Stimulated activated CD8-positive, alpha-beta memory T cell treated with anti-CD3 and anti-CD28 coated beads, Interleukin-2, amount 100 ng/mL, for 1 hour (primary cell): Measurements from ENCODE around the gene TARBP1.

Source experiments
- DNase-seq, 2 donors: peaks; one replicate each; pipeline ENCODE4 v3.0.0-alpha.2; 2020; ENCODE audit warnings: low read depth in 2 of 2

The TARBP1 gene

DNA sequence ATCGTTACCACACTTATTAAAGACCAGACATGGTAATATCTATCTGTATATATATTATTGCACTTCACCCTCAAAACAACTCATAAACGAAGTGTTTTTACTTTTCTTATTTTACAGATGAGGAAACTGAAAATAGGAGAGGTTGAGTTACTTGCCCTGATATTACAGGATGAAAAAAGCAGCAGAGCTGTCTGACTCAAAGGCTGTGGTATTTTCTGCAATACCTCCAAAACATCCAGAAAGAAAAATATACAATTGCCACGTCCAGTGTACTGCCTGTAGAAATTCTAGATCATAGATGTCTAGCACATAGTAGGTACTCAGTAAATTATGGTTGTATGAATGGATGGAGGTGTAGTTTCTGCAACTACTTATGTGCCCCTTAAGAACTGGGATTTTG, 5.2 kb upstream of the TARBP1 start:
- no peak for DNase-seq

DNA sequence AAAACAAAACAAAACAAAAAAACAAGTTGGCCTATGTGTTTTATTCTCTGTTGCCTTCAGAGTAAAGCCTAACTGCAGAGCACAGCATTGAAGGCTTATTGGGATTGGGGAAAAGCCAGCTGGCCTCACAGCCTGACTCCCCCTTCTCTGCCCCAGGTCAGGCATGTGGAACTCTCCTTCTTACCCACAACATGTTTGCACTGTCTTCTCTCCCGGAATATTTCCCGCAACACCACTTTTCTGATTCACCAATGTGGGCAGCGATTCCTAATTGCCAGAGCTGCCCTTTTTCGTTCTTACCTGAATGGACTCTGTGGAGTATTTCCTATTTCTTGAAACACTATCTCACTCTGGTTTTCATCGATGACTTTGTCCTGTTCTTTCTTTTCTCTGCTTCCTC, 2.8 kb upstream of the TARBP1 start:
- DNase-seq, result no peak

DNA sequence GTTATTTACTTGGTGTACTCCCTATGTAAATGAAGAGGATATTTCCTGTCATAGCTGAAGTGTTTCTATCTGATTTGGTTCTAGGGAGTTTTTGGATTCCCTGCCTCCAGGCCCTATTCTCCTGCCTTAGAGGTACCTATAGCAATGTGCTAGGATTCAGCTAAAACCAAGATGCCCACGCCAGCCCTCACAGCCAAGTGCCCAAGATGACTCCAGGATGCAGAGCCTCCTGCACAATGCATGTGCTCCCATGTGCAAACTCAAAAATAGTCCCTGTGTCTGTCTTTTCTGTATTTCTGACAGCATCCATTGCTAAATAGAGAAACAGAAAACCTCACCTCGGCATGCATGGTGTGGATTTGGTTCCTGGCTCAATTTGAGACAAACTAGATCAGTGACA, 887 bp upstream of the TARBP1 start:
- DNase-seq, result no peak

- no peak for DNase-seq
Measured at GRCh38 chr1:234479310-234479559, 256 bp upstream of the TARBP1 start.

GRCh38 chr1:234478152-234478480, 863 bp downstream of the TARBP1 start:
- DNase-seq, result peak; percentile 49 to 50

DNA sequence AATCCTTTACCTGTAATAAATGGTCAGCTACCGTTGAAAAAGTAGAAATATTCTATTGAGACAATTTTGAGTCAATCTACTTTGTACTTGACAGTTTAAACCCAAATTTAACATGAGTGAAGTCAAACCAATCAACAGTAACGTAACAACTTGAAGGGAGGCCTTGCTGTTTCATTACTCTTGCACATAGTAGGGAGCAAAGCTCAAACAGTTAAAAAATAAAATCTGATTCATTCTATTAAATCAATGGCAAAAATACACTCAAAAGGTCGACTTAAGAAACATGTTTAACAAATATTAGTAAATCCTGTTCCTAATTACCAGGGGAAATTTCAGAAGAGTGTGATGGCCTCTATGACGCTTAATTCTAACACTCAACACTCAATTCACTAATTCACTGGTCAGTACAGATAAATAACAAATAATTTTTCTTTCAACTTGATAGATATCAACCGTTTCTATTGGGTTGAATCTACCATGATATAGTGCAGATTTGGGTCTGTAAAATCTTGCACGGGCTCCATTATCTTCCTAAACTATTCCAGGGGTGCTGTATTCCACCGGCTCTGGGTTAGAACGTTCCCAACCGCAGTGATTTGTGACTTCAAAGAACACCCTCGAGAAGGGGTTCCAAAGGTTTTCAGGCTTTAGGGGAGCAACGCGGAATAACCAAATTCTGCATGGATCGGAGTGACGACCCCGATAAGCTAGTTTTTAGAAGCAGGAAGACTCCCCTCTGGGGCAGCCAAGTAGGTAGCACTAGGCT, 1.4 kb downstream of the TARBP1 start:
- no peak for DNase-seq

- DNase-seq, result no peak
Measured at GRCh38 chr1:234476172-234476571, 2.8 kb downstream of the TARBP1 start.

- DNase-seq, result no peak
Measured at GRCh38 chr1:234475167-234475793, 3.7 kb downstream of the TARBP1 start.

GRCh38 chr1:234474375-234474774, 4.6 kb downstream of the TARBP1 start:
- no peak for DNase-seq

DNA sequence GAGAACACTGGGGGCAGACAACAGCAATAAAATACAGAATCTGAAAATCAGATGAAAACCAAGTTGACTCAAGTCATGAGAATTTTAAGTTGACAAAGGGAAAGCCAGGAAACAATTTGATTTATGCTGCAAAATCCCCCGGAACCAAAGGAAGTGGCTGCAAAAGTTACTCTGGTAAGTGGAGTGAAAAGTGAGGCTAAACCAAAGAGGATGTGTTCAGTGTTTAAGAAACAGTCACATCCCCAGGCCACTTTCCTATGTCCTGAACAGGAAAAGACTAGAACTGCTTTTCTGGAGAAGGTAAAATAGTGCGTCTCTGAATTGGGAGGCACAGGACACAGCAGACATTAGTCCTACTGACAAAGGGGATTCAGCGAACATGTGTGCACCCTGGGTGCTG, 5.9 kb downstream of the TARBP1 start:
- no peak for DNase-seq

DNA sequence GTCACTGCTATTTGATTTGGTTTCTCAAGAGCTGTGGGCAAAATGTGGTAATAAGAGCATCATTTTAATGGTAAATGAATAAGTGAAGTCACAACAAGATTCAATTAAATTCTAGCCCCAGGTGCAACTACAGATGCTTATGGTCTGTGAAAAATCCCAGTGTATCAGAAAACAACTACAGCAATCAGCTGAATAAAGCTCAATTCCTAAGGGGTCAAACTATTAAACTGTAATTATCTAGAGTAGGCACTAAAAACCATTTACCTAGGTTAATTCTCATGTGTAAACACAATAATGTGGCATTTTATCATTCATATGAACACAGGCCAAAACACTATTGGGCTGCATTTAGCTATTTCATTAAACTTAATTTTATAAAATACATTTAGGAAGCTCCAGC, 9.6 kb downstream of the TARBP1 start:
- DNase-seq, result no peak

GRCh38 chr1:234468580-234468979, 10.4 kb downstream of the TARBP1 start:
- DNase-seq, result no peak

DNA sequence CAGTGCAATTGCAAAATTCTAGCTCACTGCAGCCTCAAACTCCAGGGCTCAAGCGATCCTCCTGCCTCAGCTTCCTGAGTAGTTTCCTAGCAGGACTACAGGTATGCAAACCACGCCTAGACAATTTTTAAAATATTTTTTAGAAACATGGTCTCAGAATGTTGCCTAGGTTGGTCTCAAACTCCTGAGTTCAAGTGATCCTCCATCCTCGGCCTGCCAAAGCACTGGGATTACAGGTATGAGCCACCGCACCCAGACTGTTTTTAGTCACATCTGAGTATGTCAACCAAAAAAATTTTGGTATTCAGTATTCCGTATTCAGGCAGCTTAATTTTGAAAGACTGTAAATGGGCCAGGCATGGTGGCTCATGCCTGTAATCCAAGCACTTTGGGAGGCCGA, 11.2 kb downstream of the TARBP1 start:
- DNase-seq, result no peak

DNA sequence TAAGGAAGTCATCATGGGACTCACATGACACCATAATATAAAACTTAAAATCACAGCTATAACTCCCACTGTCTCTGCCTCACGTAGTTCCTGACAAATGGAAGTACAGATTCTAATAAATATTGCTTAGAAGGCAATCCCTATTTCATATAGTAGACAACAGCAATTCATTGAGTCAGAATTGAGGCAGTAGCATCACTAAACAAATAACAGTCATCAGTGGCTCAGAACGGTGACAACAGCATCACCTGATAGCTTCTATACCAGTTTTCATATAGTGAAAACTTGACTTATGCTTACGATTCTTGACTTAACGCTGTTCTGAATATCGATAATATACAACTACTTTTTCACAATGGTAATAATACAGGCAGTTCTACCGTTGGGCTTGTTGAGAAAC, 12.0 kb downstream of the TARBP1 start:
- DNase-seq, result no peak

- no peak for DNase-seq
Measured at GRCh38 chr1:234463749-234464148, 15.2 kb downstream of the TARBP1 start.

DNA sequence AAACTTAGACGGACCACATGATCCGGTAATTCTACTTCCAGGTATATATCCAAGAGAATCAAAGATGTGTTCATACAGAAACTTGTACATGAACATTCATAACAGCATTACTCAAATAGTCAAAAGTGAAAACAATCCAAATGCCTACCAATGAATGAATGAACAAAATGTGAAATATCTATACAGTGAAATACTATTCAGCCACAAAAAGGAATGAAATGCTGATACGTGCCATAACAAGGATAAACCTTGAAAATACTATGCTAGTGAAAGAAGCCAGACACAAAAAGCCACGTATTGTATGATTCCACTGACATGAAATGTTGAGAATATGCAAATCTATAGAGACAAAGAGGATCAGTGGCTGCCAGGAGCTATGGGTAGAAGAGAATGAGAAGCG, 18.3 kb downstream of the TARBP1 start:
- DNase-seq, result no peak

DNA sequence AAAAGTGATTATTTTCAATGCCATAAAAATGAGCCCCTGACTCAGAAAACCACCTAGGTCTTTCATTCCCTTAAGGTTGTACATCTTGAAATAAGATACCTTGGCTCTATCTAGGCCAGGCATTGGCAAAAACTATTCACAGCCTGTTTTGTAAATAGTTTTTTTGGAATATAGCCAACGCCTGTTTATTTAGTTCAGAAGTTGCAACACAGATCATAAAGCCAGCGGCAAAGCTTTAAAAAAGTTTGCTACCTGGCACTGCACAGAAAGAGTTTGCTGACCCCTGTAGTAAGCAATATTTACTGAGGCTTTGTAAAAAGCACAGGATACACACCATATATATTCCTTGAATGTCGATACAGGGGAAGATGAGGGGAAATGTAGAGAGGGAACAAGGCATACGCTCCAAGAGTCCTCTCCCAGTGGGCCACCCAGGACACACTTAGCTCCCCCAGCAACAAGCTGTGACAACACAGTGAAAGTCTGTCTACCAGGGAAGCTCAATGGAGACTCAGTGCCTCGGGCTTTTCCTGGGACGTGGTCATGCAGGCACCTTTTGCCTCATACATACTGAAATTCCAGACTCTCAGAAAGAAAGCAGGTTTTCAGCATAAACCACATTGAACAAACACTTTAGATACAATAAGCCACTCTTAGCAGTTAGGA, 20.5 kb downstream of the TARBP1 start:
- no peak for DNase-seq

- DNase-seq, result no peak
Measured at GRCh38 chr1:234454926-234455325, 24.1 kb downstream of the TARBP1 start.

- no peak for DNase-seq
Measured at GRCh38 chr1:234452406-234452965, 26.5 kb downstream of the TARBP1 start.

DNA sequence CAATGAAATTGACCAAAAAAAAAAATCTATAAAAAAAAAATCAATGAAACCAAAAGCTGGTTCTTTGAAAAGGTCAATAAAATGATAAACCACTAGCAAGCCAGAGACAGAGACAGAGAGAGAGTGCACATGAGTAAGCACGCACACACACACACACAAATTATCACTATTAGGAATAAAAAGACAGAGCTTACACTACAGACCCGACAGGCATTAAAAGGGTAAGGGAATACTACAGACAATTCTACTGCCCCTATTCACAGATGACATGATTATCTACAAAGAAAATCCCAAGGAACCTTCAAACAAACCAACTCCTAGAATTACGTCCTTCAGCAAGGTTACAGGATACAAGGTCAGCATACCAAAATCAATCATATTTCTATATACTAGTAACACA, 38.6 kb downstream of the TARBP1 start:
- DNase-seq, result no peak

DNA sequence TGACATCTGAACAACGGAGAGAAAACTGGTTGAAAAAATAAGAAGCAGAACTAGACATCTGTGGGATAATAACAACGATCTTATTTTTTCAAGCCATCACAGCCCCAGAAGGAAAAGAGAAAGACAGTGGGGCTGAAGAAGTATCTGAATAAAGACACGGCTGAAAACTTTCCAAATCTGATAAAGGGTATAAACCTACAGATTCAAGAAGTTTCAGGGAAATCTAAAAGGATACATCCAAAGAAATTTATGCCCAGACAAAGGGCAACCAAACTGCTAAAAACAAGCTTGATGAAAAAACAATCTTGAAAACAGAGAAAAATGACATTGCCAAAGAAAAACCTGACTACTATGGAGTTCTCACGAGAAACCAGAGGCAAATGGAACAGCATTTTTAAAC, 40.4 kb downstream of the TARBP1 start:
- DNase-seq, result no peak

- DNase-seq, result no peak
Measured at GRCh38 chr1:234437423-234438171, 41.4 kb downstream of the TARBP1 start.

DNA sequence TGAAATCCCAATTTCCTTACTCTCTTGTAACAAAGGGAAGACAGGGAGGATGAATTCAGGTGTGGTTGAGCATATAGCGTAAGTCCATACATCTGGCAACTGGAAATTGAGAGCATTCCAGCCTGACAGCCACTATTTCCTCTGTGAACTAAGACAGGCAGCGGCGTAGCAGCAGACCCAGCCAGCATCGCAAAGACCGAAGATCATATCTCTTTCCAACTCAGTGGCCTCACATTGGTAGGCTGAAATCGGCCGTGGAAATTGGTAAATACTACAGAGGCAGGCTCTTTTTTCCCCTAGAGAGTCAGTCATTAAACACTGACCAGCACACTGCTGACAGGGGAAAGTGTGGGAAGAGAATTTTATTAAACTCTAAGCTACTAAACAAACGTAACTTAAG, 43.4 kb downstream of the TARBP1 start:
- DNase-seq, result no peak
